ENCODE measurements around the gene SARNP. TPM values are rescaled to one million over a fixed set of nuclear protein-coding genes. Genes with fewer than 3 reads are reported as not detected.

SARNP gene
- total and polyA plus RNA-seq, 10 of the 15 experiments (the other 5 are each of a cell fraction or from before 2014, with no cell fraction given) = 77.6 to 445 (median 188) TPM

DNA sequence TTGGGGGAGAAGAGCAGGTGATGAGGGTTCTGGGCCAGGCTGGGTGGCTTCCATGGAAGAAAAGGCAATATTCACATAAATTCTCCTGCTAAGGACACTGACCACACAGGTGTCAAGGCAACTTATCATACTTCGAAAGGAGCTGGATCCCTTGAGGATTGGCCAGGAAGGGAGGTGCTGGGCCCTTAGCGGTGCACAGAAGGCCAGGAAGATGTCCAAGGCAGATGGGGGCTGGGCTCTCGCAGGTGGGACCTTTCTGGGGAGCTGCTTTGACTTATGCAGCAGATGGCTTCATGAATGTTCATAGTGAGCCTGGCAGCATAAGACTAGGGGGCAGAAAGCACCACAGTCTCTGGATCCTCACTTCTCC lies 92.6 kb downstream of the SARNP start (continued):
- no peak for TF ChIP-seq STAT3 (IDR thresholded peaks at IDR 0.05; ENCODE audit: low read depth, low read length)
- no peak for TF ChIP-seq POLR2AphosphoS5 (IDR thresholded peaks at IDR 0.05; ENCODE audit: low read length)

DNA sequence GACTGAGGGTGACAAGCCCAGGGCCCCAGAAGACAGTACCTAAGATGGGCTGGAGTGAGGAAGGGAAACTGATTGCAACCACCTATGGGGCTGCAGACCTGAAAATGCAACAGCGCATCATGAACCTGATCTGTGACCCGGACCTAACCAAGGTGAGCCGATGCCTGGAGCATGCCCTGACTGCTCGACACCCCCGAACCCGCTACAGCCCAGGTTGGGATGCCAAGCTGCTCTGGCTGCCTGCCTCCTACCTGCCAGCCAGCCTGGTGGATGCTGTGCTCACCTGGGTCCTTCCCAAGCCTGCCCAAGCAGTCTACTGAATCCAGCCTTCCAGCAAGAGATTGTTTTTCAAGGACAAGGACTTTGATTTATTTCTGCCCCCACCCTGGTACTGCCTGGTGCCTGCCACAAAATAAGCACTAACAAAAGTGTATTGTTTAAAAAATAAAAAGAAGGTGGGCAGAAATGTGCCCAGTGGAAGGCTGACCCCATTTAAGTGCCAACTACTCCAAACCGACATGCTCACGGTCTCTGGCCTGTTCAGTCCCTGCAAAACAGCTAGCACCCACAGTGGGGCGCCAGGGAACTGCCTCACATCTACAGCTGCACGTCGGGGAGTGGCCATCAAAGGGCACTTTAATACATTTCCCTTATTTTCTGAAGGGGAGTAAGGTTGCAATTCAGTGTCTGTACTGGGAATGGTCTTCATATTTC lies 93.1 kb downstream of the SARNP start:
- DNase-seq (ENCODE audit: low read depth, low spot score) (no peak), ATAC-seq (peak; percentile 45), FAIRE-seq (peak; percentile 82)
- peaks cover 7% of the 10 kb centered on the region in 2 experiments; a peak in 3 of 4 replicates for H3K36me3 ChIP-seq (ENCODE audit: control insufficient read depth in 2 of 2, insufficient read depth in 2 of 2, low read length in 1 of 2)
- H3K27ac ChIP-seq (ENCODE audit: control insufficient read depth, insufficient read depth) = no peak overlapping the region
- RAD21 ChIA-PET (ENCODE audit: unreplicated experiment) = interaction anchor here (0.9 to 11.0 kb wide), 7 partner anchors 8 to 317 kb away, joined by 3 to 113 read pairs (median 4); partner anchors contain the start of genes BLOC1S1 and DNAJC14
- H3K4me2 ChIP-seq (ENCODE audit: control insufficient read depth, insufficient read depth) = no peak overlapping the region
- BruUV-seq (replicated peaks) = no TSS peak
- SMC1A ChIA-PET (ENCODE audit: uncharacterized antibody, unreplicated experiment) = interaction anchor here (0.5 to 2.1 kb wide), 7 partner anchors 8 to 316 kb away, joined by 3 to 44 read pairs (median 3); partner anchors contain the start of gene BLOC1S1
- in situ Hi-C loops (cut with MboI) = no loop called here
- H3K79me2 ChIP-seq (ENCODE audit: control insufficient read depth, insufficient read depth, low read length) = peaks cover 11% of the 10 kb centered on the region
- H3K27me3 ChIP-seq (replicated peaks in 1 of 2; ENCODE audit: control insufficient read depth in 2 of 2, insufficient read depth in 2 of 2, low read length in 1 of 2) = no peaks in the 10 kb centered on the region
- no peaks in the 10 kb centered on the region for H3K9me3 ChIP-seq (replicated peaks; ENCODE audit: control insufficient read depth, insufficient read depth, low read length)
- intact Hi-C loops (cut with micrococcal nuclease; ENCODE audit: unreplicated experiment) = no loop called here
- WGBS (ENCODE audit: insufficient coverage, insufficient replicate concordance, low lambda C conversion rate, missing lambda C conversion rate) = 52% methylated on average over 11 of the region's 11 CpGs
- POLR2A ChIA-PET = interaction anchor here (1.1 to 2.3 kb wide), 2 partner anchors 12 to 14 kb away, joined by 3 to 9 read pairs; no protein-coding TSS in a partner anchor
- no peak overlapping the region for H3K9ac ChIP-seq (ENCODE audit: control insufficient read depth, insufficient read depth, low read length)
- H3K4me1 ChIP-seq (ENCODE audit: control insufficient read depth, insufficient read depth, low read length) = peaks cover 10% of the 10 kb centered on the region
- no peak overlapping the region for H3K4me3 ChIP-seq
- CTCF ChIA-PET = interaction anchor here (0.8 to 11.4 kb wide), 14 partner anchors 8 to 216 kb away, joined by 3 to 205 read pairs (median 3); partner anchors contain the start of genes BLOC1S1, DNAJC14, ORMDL2 and SARNP
- H4K20me1 ChIP-seq (ENCODE audit: control insufficient read depth, insufficient read depth) = no peaks in the 10 kb centered on the region
- H2AFZ ChIP-seq (ENCODE audit: control insufficient read depth, low read depth, low read length) = no peak overlapping the region
- TF ChIP-seq POLR2AphosphoS2 (IDR thresholded peaks at IDR 0.05; ENCODE audit: low read depth, low read length) (peak; percentile 41; the same call in 1 of the 2 replicates), RAD21 (IDR thresholded peaks at IDR 0.05; ENCODE audit: insufficient read depth, low read depth, low read length) (peak; percentile 82), BACH1 (IDR thresholded peaks at IDR 0.05; ENCODE audit: borderline replicate concordance) (0 out of 2 replicates have a peak, but pooled peaks have one; percentile 14), SMAD5 (IDR thresholded peaks at IDR 0.05; ENCODE audit: low read depth) (0 out of 2 replicates have a peak, but pooled peaks have one; percentile 27), PML (IDR thresholded peaks at IDR 0.05; ENCODE audit: low read length) (peak; percentile 61; the same call in 1 of the 2 replicates), TCF3 (IDR thresholded peaks at IDR 0.05; ENCODE audit: borderline replicate concordance, insufficient read depth, low read depth, low read length) (0 out of 2 replicates have a peak, but pooled peaks have one; percentile 21), SPI1 (IDR thresholded peaks at IDR 0.05; ENCODE audit: borderline replicate concordance, insufficient read depth, low read depth, low read length) (peak; percentile 7; the same call in 1 of the 2 replicates), SMC3 (IDR thresholded peaks at IDR 0.05; ENCODE audit: borderline replicate concordance, low read length) (peak; percentile 72; the same call in 1 of the 2 replicates), EZH2 (IDR thresholded peaks at IDR 0.05; ENCODE audit: borderline replicate concordance, control insufficient read depth, low read depth, low read length) (no peak)
- TF ChIP-seq, protein P1, sequence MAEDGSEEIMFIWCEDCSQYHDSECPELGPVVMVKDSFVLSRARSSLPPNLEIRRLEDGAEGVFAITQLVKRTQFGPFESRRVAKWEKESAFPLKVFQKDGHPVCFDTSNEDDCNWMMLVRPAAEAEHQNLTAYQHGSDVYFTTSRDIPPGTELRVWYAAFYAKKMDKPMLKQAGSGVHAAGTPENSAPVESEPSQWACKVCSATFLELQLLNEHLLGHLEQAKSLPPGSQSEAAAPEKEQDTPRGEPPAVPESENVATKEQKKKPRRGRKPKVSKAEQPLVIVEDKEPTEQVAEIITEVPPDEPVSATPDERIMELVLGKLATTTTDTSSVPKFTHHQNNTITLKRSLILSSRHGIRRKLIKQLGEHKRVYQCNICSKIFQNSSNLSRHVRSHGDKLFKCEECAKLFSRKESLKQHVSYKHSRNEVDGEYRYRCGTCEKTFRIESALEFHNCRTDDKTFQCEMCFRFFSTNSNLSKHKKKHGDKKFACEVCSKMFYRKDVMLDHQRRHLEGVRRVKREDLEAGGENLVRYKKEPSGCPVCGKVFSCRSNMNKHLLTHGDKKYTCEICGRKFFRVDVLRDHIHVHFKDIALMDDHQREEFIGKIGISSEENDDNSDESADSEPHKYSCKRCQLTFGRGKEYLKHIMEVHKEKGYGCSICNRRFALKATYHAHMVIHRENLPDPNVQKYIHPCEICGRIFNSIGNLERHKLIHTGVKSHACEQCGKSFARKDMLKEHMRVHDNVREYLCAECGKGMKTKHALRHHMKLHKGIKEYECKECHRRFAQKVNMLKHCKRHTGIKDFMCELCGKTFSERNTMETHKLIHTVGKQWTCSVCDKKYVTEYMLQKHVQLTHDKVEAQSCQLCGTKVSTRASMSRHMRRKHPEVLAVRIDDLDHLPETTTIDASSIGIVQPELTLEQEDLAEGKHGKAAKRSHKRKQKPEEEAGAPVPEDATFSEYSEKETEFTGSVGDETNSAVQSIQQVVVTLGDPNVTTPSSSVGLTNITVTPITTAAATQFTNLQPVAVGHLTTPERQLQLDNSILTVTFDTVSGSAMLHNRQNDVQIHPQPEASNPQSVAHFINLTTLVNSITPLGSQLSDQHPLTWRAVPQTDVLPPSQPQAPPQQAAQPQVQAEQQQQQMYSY (CRISPR knock-in tag; IDR thresholded peaks at IDR 0.05) = no peak
- TF ChIP-seq, protein P2, sequence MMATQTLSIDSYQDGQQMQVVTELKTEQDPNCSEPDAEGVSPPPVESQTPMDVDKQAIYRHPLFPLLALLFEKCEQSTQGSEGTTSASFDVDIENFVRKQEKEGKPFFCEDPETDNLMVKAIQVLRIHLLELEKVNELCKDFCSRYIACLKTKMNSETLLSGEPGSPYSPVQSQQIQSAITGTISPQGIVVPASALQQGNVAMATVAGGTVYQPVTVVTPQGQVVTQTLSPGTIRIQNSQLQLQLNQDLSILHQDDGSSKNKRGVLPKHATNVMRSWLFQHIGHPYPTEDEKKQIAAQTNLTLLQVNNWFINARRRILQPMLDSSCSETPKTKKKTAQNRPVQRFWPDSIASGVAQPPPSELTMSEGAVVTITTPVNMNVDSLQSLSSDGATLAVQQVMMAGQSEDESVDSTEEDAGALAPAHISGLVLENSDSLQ (IDR thresholded peaks at IDR 0.05) = peak; percentile 53; the same call in 1 of the 2 replicates
- TF ChIP-seq, protein P3, sequence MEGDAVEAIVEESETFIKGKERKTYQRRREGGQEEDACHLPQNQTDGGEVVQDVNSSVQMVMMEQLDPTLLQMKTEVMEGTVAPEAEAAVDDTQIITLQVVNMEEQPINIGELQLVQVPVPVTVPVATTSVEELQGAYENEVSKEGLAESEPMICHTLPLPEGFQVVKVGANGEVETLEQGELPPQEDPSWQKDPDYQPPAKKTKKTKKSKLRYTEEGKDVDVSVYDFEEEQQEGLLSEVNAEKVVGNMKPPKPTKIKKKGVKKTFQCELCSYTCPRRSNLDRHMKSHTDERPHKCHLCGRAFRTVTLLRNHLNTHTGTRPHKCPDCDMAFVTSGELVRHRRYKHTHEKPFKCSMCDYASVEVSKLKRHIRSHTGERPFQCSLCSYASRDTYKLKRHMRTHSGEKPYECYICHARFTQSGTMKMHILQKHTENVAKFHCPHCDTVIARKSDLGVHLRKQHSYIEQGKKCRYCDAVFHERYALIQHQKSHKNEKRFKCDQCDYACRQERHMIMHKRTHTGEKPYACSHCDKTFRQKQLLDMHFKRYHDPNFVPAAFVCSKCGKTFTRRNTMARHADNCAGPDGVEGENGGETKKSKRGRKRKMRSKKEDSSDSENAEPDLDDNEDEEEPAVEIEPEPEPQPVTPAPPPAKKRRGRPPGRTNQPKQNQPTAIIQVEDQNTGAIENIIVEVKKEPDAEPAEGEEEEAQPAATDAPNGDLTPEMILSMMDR (IDR thresholded peaks at IDR 0.05 in 2 of 3, conservative IDR thresholded peaks at IDR 0.05 in 1 of 3; ENCODE audit: control insufficient read depth in 2 of 3, extremely low read depth in 1 of 3, insufficient read depth in 1 of 3, low read depth in 3 of 3, low read length in 3 of 3) = peak; percentile 79 to 87 (median 85)

Data from GM12878 (cell line).